ENCODE data around the gene TEX101.
A peak's percentile ranks its signal among the peaks of the same experiment; 100 is the strongest.

The TEX101 gene

DNA sequence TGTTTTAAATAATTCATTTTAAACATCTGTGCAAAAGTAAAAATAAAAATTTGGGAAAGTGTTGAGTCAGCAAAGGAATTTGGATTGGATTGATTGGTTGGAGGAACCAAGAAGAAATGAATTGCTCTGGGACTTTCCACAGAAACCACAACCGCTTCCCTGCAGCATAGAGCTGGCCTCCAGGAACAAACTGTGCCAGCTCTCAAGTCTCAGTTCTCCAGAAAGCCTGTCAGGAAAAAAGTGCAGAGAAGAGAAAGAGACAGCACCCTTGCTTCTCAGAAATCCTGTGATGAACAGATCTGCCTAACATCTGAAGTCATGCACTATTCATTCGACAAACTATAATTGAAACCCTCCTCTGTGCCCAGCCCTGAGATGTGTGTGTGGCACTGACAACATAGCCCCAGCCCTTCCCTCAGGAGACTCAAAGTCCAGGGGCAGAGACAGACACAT, 35.9 kb downstream of the TEX101 start:
- DNase-seq, result no peak

DNA sequence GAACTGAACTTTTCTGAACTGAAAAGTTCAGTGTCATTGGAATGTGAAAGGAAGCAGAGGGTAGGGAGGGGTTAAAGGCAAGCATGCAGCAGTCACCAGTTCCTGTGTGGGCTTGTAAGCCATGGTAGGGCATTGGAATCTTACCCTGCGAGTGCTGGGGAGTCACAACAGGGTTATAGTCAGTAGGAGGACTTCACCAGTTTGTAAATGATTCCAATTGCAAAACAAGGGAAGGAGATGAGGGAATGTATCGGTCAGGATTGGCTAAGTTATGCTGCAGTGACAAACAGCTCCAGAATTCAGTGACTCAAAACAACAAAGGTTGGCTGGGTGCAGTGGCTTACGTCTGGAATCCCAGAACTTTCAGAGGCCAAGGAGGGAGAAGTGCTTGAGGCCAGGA, 37.9 kb downstream of the TEX101 start:
- no peak for DNase-seq

DNA sequence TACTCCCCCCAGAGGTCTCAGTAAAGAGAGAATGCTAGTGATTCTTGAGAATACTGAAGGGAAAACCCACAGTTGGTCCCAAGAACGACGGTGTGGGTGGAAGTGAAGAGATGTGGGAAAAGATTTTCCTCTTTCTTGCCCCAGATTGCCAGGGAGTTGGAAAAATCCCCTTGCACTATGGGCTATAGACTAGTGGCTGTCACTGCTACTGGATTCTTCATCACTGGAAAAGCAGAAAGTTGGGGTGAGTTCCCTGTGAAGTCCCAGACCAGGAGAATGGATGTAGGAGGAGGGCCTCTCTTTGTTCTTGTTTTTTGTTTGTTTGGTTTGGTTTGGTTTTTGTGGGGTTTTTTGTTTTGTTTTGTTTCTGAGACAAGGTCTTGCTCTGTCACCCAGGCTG, 39.3 kb downstream of the TEX101 start:
- DNase-seq, result no peak

DNA sequence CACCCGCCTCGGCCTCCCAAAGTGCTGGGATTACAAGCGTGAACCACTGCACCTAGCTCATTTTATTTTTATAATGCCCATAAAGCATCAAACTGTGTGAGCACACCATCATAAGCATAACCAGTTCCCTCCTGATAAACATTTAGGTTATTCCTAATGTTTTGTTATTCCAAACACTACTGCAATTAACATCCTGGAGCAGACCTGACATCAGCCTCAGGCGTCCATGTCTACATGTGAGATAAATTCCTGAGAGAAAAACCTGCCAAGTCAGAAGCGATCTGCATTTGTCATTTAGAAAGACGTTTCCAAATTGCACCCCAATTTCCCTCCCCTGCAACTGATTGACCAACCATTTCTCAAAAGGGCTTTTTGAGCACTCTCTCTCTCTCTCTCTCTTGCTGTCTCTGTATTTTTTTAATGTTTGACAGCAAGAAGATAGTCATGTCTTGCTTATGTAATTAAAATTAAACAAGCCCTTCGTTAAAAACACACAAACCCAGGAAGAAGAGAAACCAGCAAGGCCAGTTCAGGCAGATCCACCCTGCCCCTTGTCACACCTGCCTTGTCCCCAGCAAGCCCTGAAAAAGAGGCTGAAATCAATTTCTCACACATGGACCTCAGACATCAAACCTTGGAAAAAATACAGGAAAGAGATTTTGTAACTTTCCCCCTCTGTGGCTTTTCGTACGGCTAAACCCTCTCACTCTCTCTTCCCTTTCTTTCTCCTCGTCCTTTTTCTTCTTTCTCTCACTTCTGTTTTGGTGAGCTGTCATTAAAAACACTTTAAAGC, 40.8 kb downstream of the TEX101 start:
- peak; percentile 34 for DNase-seq

DNA sequence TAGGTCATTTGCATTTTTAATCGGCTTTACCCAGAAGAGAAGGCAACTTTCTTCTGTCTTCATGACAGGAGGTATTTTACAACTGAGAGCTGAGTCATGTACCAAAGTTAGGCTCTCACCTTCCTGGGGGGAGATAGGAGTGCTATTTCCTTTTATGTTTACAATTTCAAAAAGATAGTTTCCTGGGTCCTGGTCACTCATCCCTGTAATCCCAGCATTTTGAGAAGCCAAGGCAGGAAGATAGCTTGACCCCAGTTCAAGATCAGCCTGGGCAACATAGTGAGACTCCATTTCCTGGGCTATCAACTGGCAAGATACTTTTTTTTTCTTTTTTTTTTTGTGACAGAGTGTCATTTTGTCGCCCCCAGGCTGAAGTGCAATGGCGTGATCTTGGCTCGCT, 43.1 kb downstream of the TEX101 start:
- DNase-seq, result no peak

DNA sequence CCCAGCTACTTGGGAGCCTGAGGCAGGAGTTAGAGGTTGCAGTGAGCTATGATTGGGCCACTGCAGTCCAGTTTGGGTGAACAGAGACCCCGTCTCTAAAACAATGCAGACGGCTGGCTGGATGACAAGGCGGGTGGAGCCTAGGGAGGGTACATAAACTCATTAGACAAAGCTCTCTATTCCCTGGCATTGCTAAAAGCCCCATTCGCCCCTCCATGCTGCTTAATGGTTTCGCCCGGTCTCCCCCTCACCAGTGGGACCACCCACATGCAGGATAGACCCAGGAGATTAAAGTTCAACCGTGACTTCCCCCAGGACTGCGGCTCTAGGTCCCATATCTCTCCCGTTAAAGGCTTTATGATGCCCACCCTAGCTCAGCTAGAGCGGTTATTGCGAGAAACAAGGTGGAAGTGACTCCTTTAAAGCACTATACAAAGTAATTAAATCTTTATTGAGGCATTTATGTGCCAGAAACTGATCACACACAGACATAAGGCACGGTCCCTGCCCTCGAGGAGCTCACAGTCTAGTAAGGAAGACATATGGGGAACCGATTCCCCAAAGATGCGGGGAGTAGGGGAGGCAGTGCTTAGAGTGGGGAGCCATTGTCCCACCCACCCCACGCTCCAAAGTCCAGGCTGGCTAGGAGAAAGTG, 45.8 kb downstream of the TEX101 start:
- no peak for DNase-seq

DNA sequence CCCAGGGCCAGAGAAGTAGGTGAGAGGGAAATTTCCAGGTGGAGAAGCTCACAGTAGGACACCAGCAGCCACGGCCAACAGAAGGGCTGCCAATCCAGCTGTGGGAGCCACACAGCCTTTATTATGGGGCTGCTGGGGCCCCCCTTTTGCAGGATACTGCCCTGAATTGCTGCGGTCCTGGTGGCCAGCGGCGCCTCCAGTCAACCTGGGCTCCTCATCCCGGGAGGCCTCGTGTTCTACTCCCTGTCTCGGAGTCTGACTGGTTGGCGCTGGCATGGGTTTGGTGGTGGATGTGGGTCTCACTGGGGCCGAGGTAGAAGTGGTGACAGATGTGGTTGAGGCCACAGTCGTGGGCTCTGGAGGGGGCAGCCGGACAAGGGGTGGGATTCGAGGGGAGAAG, 46.6 kb downstream of the TEX101 start:
- DNase-seq, result no peak

DNA sequence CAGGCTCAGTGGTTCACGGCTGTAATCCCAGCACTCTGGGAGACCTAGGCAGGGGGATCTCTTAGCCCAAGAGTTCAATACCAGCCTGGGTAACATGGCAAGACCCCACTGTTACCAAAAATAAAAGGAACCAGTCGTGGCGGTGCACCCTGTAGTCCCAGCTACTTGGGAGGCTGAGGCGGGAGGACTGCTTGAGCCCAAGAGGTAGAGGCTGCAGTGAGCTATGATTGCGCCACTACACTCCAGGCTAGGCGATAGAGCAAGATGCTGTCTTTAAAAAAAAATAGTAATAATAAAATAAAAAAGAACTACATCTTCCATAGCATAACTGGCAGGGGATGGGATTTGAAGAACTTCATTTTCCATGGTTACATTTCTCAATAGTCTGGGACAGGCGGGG, 47.7 kb downstream of the TEX101 start:
- no peak for DNase-seq

DNA sequence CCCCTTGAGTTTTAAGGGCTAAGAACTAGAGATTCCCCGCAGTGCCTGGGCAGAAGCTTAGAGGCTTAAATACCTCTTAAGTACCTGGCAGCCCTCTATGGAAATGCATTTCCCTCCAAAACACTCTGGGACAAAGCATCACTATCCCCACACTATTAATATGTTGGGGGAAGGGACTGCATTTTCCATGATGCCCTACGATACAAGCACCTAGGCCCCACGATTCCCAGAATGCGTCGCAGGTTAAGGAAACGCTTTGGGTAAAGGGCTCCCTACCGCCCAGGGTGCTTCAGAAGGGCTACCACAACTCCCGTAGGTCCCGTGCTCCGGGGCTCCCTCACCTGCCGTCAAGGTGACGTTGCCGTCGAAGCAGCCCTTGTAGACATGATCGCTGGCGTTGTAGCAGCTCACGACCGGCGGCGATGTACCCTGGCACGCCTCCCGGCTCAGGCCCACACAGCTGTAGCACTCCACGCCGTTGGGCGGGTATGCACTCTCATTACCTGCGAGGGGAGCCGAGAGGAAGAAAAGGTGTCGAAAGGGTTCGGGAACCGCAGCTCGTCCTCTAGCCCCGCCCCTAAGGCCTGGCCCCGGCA, 48.2 kb downstream of the TEX101 start:
- no peak for DNase-seq

DNA sequence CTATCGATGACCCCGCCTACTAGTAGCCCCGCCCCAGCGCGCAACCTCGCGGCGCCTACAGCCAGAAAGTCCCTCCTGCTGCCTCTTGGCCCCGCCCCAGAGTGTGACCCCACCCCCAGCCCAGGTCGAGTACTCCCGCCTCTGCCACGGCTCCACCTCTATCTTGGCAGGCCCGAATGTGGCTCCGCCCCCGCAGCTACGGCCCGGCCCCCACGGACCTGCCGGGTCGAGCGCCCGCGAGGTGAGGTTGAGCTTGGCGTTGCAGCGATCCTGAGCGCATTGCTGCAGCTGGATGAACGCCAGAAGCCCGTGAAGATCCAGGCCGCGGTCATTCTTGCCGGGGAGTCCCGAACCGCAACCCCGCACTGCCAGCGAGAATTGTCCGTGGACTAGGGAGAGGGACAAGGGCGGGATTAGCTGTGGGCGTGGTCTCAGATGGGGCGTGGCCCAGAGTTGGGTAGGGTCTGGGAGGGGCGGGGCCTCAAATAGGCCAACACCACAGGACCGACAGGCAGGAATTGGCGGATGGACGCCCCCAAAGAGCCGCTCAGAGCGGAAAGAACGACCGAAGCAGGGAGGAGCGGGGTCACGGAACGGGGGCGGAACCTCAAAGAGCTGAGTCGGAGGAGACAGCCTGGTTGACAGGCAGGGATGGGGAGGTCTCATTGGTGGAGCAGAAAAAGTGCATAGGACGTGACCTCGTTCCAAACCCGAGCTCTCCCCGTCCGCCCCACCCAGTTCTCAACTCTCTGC, 48.9 kb downstream of the TEX101 start:
- peak; percentile 90 for DNase-seq

DNA sequence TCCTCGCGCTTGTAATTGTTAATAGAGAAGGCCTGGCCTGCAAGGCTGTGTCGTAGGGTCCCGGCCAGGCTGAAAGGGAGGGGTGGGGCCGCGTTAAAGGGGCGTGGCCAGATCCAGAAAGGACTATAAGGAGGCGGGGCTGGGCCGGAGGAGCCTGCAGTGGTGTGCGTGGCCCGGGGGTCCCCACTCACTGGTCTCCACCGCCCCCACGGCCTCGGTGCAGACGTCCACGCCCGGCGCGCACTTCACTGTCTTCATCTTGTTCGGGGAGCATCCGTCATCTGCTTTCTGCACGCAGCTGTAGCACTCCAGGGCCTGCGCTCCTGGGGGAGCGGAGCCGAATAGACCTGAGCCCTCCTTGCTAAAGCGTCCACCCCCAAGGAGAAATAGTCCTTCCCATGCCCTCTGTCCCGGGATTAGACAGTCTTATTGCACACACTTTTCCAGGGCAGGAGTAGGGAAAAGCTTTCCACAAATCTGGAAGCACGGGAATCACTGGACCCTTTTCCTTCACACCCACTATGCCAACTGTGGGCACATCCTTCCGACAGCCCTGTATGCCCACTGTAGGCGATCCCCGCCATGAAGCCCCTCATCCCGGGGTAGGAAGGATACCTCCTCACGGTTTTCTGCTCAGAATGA, 49.6 kb downstream of the TEX101 start:
- DNase-seq, result no peak

DNA sequence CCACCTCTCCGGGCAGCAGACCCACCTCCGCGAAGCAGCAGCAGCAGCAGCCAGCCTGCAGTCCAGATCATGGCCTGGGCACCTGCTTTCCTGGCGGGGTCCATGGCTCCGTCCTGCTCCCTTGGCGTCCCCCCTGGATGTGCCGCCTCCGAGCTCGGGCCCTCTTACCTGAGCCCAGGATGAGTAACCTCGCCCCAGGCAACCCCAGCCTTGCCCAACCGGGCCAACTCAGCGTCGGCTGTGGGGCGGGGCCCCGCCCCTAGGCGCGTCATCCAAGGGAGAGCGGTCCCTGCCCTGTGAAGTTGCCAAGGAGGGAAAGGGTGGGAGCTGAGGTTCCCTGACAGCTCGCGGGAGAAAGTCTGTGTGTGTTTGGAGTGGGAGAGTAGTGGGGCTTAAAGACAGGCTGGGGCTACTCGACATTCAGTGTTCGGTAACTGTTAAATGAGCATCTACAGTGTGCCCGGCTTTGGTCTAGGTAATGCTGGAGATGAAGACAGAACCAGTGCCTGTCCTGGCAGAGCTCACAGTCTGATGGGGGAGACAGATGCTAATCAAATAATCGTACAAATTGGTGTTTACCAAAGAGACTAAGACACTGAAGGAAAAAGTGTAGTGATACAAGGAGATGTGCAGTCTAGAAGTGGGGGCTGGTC, 50.9 kb downstream of the TEX101 start, which contains the start of gene LYPD3:
LYPD3 (minus strand) TSS at position 141 of the 653 bp plus-strand sequence; CDS start at position 104, 37 bp downstream.
- DNase-seq, result no peak

DNA sequence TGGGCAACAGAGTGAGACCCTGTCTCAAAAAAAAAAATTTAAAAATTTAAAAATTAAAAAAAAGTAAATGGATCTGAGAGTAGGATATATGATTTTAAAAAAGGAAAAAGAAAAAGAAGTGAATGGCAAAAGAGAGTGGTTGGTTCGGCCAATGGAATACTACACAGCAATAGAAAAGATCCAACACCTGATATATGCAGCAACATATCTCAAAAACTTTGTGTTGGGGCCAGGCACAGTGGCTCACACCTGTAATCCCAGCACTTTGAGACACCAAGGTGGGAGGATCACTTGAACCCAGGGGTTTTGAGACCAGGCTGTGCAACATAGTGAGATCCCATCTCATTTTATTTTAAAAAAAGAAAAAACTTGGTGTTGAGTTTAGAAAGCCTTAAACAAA, 52.1 kb downstream of the TEX101 start:
- no peak for DNase-seq

DNA sequence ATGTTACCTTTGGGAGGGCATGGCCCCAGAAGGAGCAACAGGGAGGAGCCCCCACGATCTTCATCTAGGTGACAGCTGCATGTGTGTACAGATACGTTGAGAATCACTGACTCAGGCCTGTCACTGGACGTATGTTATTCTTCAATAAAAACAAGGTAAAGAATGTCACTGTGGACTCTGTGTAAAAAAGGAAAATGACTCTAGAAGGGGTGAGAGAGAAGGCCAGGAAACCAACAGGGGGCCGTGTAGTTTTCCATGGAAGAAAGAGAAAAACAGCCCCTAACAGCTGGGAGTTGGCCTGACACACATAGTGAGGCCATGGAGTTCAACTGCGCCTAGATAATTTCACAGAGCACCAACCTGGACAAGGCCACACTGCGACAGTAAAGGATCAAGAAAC, 52.6 kb downstream of the TEX101 start:
- DNase-seq, result no peak

DNA sequence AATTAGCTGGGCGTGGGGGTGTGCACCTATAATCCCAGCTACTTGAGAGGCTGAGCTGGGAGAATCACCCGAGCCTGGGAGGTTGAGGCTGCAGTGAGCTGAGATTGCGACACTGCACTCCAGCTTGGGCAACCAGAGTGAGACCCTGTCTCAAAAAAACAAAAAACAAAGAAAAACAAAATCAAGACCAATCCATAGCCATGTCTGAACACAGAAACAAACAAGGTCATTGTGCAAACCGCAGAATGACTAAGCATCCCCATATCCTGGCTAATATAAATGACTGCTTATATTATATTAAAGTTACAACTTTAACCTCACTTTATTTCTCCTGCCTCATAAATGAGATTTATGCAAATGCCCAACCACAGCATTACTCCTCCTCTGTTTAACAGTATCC, 53.0 kb downstream of the TEX101 start:
- no peak for DNase-seq
